ENCODE measurements around the gene TMEM123. TPM values are rescaled to one million over a fixed set of nuclear protein-coding genes. Genes with fewer than 3 reads are reported as not detected.

Gene TMEM123
- total RNA-seq, 4 donors from 2014 or later: 161 to 212 (median 197) TPM

- peaks cover 15% of the 10 kb centered on the region for H3K4me1 ChIP-seq
- DNase-seq (ENCODE audit: low spot score in 2 of 2): no peak
- H3K27me3 ChIP-seq: no peaks in the 10 kb centered on the region
- no peaks in the 10 kb centered on the region for H3K9me3 ChIP-seq
- H3K27ac ChIP-seq: no peak overlapping the region
- H3K4me3 ChIP-seq: no peak overlapping the region
- H3K36me3 ChIP-seq: no peaks in the 10 kb centered on the region
- no peak for TF ChIP-seq EP300 (IDR thresholded peaks at IDR 0.05)
- no peak for TF ChIP-seq CTCF (IDR thresholded peaks at IDR 0.05)
- no peak for TF ChIP-seq POLR2A (IDR thresholded peaks at IDR 0.05)
- TF ChIP-seq POLR2AphosphoS5 (IDR thresholded peaks at IDR 0.05): no peak
Observed at GRCh38 chr11:102426570-102426969, 26.0 kb downstream of the TMEM123 start.

- DNase-seq (ENCODE audit: low spot score in 2 of 2): no peak
- H3K4me1 ChIP-seq: peaks cover 15% of the 10 kb centered on the region
- no peak overlapping the region for H3K27ac ChIP-seq
- H3K4me3 ChIP-seq: no peak overlapping the region
- no peaks in the 10 kb centered on the region for H3K36me3 ChIP-seq
- 84% methylated on average over 2 of the region's 2 CpGs for WGBS
- TF ChIP-seq CTCF (IDR thresholded peaks at IDR 0.05) (no peak), POLR2AphosphoS5 (IDR thresholded peaks at IDR 0.05) (no peak), EP300 (IDR thresholded peaks at IDR 0.05) (no peak), POLR2A (IDR thresholded peaks at IDR 0.05) (no peak)
- H3K9me3 ChIP-seq: no peaks in the 10 kb centered on the region
- H3K27me3 ChIP-seq: no peaks in the 10 kb centered on the region
Observed at GRCh38 chr11:102426000-102426399, 26.6 kb downstream of the TMEM123 start.

GRCh38 chr11:102423936-102424335 lies 28.6 kb downstream of the TMEM123 start:
- Histone ChIP-seq H3K4me1 (peaks cover 25% of the 10 kb centered on the region), H3K36me3 (no peaks in the 10 kb centered on the region), H3K27ac (no peak overlapping the region), H3K4me3 (no peak overlapping the region), H3K27me3 (no peaks in the 10 kb centered on the region), H3K9me3 (no peaks in the 10 kb centered on the region)
- WGBS: 71% methylated on average over 1 of the region's 1 CpG
- TF ChIP-seq EP300 (IDR thresholded peaks at IDR 0.05): no peak
- no peak for TF ChIP-seq CTCF (IDR thresholded peaks at IDR 0.05)
- TF ChIP-seq POLR2A (IDR thresholded peaks at IDR 0.05): no peak
- TF ChIP-seq POLR2AphosphoS5 (IDR thresholded peaks at IDR 0.05): no peak
- DNase-seq (ENCODE audit: low spot score in 2 of 2): no peak

GRCh38 chr11:102422817-102423712 lies 29.5 kb downstream of the TMEM123 start:
- no peak overlapping the region for H3K4me3 ChIP-seq
- H3K27me3 ChIP-seq: no peaks in the 10 kb centered on the region
- no peaks in the 10 kb centered on the region for H3K9me3 ChIP-seq
- no peaks in the 10 kb centered on the region for H3K36me3 ChIP-seq
- H3K4me1 ChIP-seq: peaks cover 25% of the 10 kb centered on the region
- TF ChIP-seq POLR2A (IDR thresholded peaks at IDR 0.05) (no peak), EP300 (IDR thresholded peaks at IDR 0.05) (no peak), CTCF (IDR thresholded peaks at IDR 0.05) (no peak), POLR2AphosphoS5 (IDR thresholded peaks at IDR 0.05) (no peak)
- DNase-seq (ENCODE audit: low spot score in 2 of 2): no peak
- 72% methylated on average over 4 of the region's 4 CpGs for WGBS
- H3K27ac ChIP-seq: no peak overlapping the region

- peaks cover 23% of the 10 kb centered on the region for H3K4me1 ChIP-seq
- H3K4me3 ChIP-seq: no peak overlapping the region
- H3K36me3 ChIP-seq: no peaks in the 10 kb centered on the region
- no peak for DNase-seq (ENCODE audit: low spot score in 2 of 2)
- WGBS: 36% methylated on average over 3 of the region's 3 CpGs
- H3K27ac ChIP-seq: no peak overlapping the region
- H3K27me3 ChIP-seq: no peaks in the 10 kb centered on the region
- no peak for TF ChIP-seq EP300 (IDR thresholded peaks at IDR 0.05)
- no peak for TF ChIP-seq POLR2A (IDR thresholded peaks at IDR 0.05)
- TF ChIP-seq POLR2AphosphoS5 (IDR thresholded peaks at IDR 0.05): no peak
- TF ChIP-seq CTCF (IDR thresholded peaks at IDR 0.05): no peak
- no peaks in the 10 kb centered on the region for H3K9me3 ChIP-seq
Observed at GRCh38 chr11:102421261-102421660, 31.3 kb downstream of the TMEM123 start.

Data from suprapubic skin (tissue), 4 donors.